Measurements from ENCODE around the gene SLC35F4. TPM values are rescaled to one million over a fixed set of nuclear protein-coding genes. Genes with fewer than 3 reads are reported as not detected.

Gene SLC35F4
- polyA plus RNA-seq, 1 donor (not counting 4 experiments of a cell fraction or from before 2014, with no cell fraction given): not detected

GRCh38 chr14:57704763-57705162 is 161.1 kb downstream of the SLC35F4 start:
- dilution Hi-C loops (cut with MboI; ENCODE audit: extremely low pct_ligation_motif_present, low sequenced_read_pairs): no loop called here

GRCh38 chr14:57699947-57700346 is 165.9 kb downstream of the SLC35F4 start:
- Histone ChIP-seq H2AFZ (ENCODE audit: control insufficient read depth, low read length) (no peak overlapping the region), H3K27ac (ENCODE audit: control insufficient read depth, insufficient read depth, low read length) (no peak overlapping the region), H4K20me1 (ENCODE audit: control insufficient read depth, extremely low read depth, insufficient read depth, low read length) (no peaks in the 10 kb centered on the region), H3K9me3 (ENCODE audit: control insufficient read depth, low read depth, low read length) (no peaks in the 10 kb centered on the region), H3K4me3 (ENCODE audit: control insufficient read depth in 2 of 3, extremely low read depth in 1 of 3, insufficient read depth in 2 of 3, low read depth in 1 of 3, low read length in 3 of 3) (no peak overlapping the region), H3K36me3 (ENCODE audit: control insufficient read depth in 2 of 2, extremely low read depth in 1 of 2, insufficient read depth in 2 of 2, low read length in 2 of 2) (no peaks in the 10 kb centered on the region), H3K27me3 (ENCODE audit: control insufficient read depth, extremely low read depth, insufficient read depth, low read length) (no peaks in the 10 kb centered on the region), H3K4me2 (ENCODE audit: control insufficient read depth, extremely low read depth, insufficient read depth, low read depth, low read length) (no peak overlapping the region), H3K79me2 (ENCODE audit: control insufficient read depth, insufficient read depth, low read length) (no peaks in the 10 kb centered on the region), H3K9ac (ENCODE audit: control insufficient read depth, extremely low read depth, insufficient read depth, low read length) (no peak overlapping the region), H3K9me1 (ENCODE audit: control insufficient read depth, extremely low read depth, insufficient read depth, low read length) (no peaks in the 10 kb centered on the region), H3K4me1 (ENCODE audit: control insufficient read depth, extremely low read depth, insufficient read depth, low read length) (no peaks in the 10 kb centered on the region)
- DNase-seq (ENCODE audit: low read depth, low spot score) (no peak), FAIRE-seq (no peak)
- TF ChIP-seq EZH2 (IDR thresholded peaks at IDR 0.05; ENCODE audit: low read length): no peak
- TF ChIP-seq CTCF (optimal IDR thresholded peaks at IDR 0.05 in 1 of 3, IDR thresholded peaks at IDR 0.05 in 1 of 3, conservative IDR thresholded peaks at IDR 0.05 in 1 of 3; ENCODE audit: extremely low read depth in 1 of 3, insufficient read depth in 2 of 3, low read length in 3 of 3): no peak
- dilution Hi-C loops (cut with MboI; ENCODE audit: extremely low pct_ligation_motif_present, low sequenced_read_pairs): no loop called here

More at GRCh38 chr14:57704763-57705162, 161.1 kb downstream of the SLC35F4 start:
- Histone ChIP-seq H4K20me1 (ENCODE audit: control insufficient read depth, extremely low read depth, insufficient read depth, low read length) (no peaks in the 10 kb centered on the region), H3K4me3 (ENCODE audit: control insufficient read depth in 2 of 3, extremely low read depth in 1 of 3, insufficient read depth in 2 of 3, low read depth in 1 of 3, low read length in 3 of 3) (no peak overlapping the region), H3K9me3 (ENCODE audit: control insufficient read depth, low read depth, low read length) (no peaks in the 10 kb centered on the region), H3K9me1 (ENCODE audit: control insufficient read depth, extremely low read depth, insufficient read depth, low read length) (no peaks in the 10 kb centered on the region), H3K9ac (ENCODE audit: control insufficient read depth, extremely low read depth, insufficient read depth, low read length) (no peak overlapping the region), H3K4me2 (ENCODE audit: control insufficient read depth, extremely low read depth, insufficient read depth, low read depth, low read length) (no peak overlapping the region), H2AFZ (ENCODE audit: control insufficient read depth, low read length) (no peak overlapping the region), H3K27me3 (ENCODE audit: control insufficient read depth, extremely low read depth, insufficient read depth, low read length) (no peaks in the 10 kb centered on the region), H3K4me1 (ENCODE audit: control insufficient read depth, extremely low read depth, insufficient read depth, low read length) (no peaks in the 10 kb centered on the region), H3K79me2 (ENCODE audit: control insufficient read depth, insufficient read depth, low read length) (no peaks in the 10 kb centered on the region), H3K27ac (ENCODE audit: control insufficient read depth, insufficient read depth, low read length) (no peak overlapping the region), H3K36me3 (ENCODE audit: control insufficient read depth in 2 of 2, extremely low read depth in 1 of 2, insufficient read depth in 2 of 2, low read length in 2 of 2) (no peaks in the 10 kb centered on the region)
- DNase-seq (ENCODE audit: low read depth, low spot score) (no peak), FAIRE-seq (no peak)
- TF ChIP-seq EZH2 (IDR thresholded peaks at IDR 0.05; ENCODE audit: low read length) (no peak), CTCF (optimal IDR thresholded peaks at IDR 0.05 in 1 of 3, IDR thresholded peaks at IDR 0.05 in 1 of 3, conservative IDR thresholded peaks at IDR 0.05 in 1 of 3; ENCODE audit: extremely low read depth in 1 of 3, insufficient read depth in 2 of 3, low read length in 3 of 3) (no peak)
